Loucy (cell line): ENCODE measurements around the gene DLGAP4.

Experiments used
- EZH2phosphoT487 ChIP-seq: fragments of 200-600 bp; IDR thresholded peaks from 2 replicates; pipeline ENCODE4 v1.6.1; 2018; ENCODE audit warnings: antibody characterized with exemption, mild to moderate bottlenecking, moderate library complexity, borderline replicate concordance
- TF ChIP-seq, protein P1 (sequence below): fragments of 200-600 bp; sonication (generic); conservative IDR thresholded peaks from 2 replicates; pipeline ENCODE4 v1.5.1; 2014; ENCODE audit warnings: mild to moderate bottlenecking, antibody characterized with exemption, low read length

DNA sequence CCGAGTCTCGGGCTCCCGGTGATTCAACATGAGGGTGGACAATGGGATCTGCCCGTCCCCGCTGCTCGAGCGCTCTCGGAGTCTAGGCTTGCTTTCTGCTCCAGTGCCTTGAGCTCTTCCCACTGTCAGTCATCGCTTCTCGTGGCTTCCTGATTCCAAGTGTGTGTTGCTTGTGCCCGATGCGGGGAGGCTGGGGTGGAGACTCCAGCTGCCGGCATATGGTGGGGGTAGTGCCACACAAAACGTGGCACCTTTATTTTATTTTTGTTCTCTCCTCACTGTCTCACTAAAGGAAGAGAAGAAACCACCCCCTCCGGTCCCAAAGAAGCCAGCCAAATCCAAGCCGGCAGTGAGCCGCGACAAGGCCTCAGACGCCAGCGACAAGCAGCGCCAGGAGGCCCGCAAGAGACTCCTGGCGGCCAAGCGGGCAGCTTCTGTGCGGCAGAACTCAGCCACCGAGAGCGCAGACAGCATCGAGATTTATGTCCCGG is 220.4 kb downstream of the DLGAP4 start:
- TF ChIP-seq, protein P1, sequence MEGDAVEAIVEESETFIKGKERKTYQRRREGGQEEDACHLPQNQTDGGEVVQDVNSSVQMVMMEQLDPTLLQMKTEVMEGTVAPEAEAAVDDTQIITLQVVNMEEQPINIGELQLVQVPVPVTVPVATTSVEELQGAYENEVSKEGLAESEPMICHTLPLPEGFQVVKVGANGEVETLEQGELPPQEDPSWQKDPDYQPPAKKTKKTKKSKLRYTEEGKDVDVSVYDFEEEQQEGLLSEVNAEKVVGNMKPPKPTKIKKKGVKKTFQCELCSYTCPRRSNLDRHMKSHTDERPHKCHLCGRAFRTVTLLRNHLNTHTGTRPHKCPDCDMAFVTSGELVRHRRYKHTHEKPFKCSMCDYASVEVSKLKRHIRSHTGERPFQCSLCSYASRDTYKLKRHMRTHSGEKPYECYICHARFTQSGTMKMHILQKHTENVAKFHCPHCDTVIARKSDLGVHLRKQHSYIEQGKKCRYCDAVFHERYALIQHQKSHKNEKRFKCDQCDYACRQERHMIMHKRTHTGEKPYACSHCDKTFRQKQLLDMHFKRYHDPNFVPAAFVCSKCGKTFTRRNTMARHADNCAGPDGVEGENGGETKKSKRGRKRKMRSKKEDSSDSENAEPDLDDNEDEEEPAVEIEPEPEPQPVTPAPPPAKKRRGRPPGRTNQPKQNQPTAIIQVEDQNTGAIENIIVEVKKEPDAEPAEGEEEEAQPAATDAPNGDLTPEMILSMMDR = no peak
- TF ChIP-seq EZH2phosphoT487 = no peak
